Activated CD8-positive, alpha-beta memory T cell treated with anti-CD3 and anti-CD28 coated beads, Interleukin-2, amount 50 U/mL, for 1 hour (primary cell): ENCODE results near the gene CCDC185.
"Not testable (repeated sequence)": the region's sequence is repeated elsewhere in the genome, so short reads cannot be mapped to it uniquely, and the experiment has no call there.

Source experiments
- DNase-seq: peaks from one replicate; pipeline ENCODE4 v3.0.0-alpha.2; 2020; ENCODE audit errors: extremely low read depth

Gene CCDC185

GRCh38 chr1:223394242-223394641 lies 1.0 kb downstream of the CCDC185 start:
- DNase-seq: no peak

GRCh38 chr1:223394706-223395105 lies 1.5 kb downstream of the CCDC185 start:
- no peak for DNase-seq

GRCh38 chr1:223399393-223399792 lies 6.2 kb downstream of the CCDC185 start:
- not testable (repeated sequence) for DNase-seq

- no peak for DNase-seq
These were observed 8.9 kb downstream of the CCDC185 start for GRCh38 chr1:223401873-223402789.

DNA sequence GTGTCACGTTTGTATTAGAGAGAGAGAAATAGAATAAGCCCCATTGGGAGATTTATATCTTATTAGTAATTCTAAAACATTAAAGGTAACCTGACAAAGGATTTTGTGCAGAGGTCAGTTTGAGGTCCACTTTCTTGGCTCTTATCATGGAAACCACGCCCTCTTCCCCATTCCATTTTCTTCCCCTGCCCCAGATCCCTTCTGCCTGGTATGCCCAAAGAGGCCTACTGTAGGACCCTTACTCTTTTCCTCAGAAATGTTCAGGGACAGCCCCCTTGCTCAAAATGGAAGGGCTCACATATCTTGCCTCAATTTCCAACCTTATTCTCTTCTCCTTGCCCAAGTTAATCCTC lies 9.6 kb downstream of the CCDC185 start:
- no peak for DNase-seq

- DNase-seq: no peak
These were observed 10.1 kb downstream of the CCDC185 start for GRCh38 chr1:223403184-223403815.

GRCh38 chr1:223405507-223405906 lies 12.3 kb downstream of the CCDC185 start:
- DNase-seq: no peak

DNA sequence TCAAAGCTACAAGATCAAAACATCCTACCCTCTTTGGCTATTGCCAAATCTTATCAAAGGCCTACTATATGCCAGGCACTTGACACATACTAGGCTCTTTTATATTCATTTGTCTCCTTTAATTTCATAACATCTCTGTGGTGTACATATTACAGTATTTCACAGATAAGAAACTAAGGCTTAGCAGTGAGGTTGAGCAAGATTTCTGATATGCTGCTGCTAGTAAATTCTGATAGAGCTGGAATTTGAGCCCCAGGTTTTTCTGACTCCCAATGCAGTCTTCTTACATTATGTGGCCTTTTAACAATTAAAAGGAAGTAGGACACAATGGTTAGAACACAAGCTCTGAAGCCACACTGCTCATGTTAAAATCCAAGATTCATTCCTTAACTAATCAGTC lies 16.8 kb downstream of the CCDC185 start:
- no peak for DNase-seq

GRCh38 chr1:223411309-223411708 lies 18.1 kb downstream of the CCDC185 start:
- no peak for DNase-seq

- no peak for DNase-seq
These were observed 18.5 kb downstream of the CCDC185 start for GRCh38 chr1:223411710-223412109.

DNA sequence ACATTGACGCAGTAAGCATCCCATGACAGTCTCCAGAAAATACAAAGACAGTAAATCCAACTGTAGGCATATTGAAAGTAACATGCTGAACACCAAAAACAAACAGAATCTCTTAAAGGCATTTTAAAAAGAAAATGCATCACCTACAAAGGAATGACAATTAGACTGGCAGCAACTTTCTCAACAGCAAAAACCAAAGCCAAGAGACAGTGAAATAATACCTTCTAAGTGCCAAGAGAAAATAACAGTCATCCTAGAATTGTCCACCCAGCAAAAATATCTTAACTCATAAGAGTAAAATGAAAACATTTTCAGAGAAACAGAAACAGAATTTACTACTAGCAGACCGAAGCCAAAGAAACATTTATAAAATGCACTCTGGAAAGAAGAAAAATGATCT lies 20.0 kb downstream of the CCDC185 start:
- DNase-seq: no peak

GRCh38 chr1:223417444-223417843 lies 24.2 kb downstream of the CCDC185 start:
- DNase-seq: no peak

DNA sequence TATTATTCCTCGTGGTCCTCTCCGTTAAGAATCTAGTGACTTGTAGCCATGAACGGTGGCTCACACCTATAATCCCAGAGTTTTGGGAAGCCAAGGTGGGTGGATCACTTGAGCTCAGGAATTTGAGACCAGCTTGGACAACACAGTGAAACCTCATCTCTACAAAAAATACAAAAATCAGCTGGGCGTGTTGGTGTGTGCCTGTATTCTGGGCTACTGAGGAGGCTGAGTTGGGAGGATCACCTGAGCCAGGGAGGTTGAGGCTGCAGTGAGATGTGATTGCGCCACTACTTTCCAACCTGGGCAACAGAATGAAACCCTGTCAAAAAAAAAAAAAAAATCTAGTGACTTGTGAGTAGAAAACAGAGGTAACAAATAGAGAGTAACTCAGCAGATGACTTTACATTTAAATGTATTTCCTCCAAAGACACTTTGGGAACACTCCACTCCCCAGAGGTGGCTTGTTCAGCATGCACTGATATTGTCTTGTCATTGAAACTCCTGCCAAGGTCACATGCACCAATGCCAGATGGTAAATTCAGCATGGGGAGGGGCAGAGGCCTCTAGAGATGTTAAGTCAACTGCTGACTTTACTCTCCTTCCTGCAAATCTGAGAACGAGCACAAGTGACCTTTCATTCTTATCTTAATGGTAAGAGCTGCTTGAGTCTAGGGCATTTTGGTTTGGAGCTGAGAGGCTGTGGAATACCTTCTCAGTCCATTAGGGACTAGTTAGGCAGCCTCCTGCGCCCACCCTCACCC lies 24.9 kb downstream of the CCDC185 start:
- no peak for DNase-seq

- no peak for DNase-seq
These were observed 25.9 kb downstream of the CCDC185 start for GRCh38 chr1:223419115-223419514.

DNA sequence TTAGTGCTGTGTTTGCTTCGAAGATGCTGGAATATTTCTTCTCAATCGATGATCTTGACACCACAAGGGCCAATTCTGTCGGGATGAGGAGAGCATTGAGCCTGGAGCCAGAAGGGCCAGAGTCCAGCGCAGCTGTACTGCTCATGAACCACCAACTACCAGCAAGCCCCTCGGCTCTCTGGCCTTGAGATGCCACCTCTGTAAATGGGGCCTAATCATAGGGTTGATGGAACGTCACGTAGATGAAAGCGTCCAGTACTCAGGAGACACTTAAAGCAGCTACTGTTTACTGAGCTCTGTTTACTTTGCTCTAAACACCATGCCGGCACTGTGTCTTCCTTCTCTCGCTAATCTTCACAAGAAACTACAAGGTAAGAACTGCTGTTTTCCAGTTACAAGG lies 26.3 kb downstream of the CCDC185 start:
- no peak for DNase-seq

GRCh38 chr1:223421025-223421424 lies 27.8 kb downstream of the CCDC185 start:
- DNase-seq: no peak

DNA sequence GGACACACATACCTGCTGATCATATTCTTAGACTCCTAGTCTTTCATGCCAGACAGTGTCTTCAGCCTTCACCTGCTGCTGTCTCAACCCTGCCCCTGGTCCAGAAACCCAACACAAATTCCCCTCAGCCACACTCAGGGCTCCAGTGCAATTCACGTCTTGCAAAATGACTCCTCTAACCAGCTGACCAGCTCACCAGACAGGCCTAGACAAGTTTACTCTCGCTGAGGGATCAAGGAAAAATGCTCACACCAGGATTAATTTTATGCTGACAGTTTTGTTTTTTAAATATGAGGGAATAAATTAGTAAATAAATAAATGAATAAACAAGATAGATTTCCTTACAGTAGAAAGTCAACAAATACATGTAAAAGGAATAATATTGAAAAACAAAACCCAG lies 28.5 kb downstream of the CCDC185 start:
- DNase-seq: no peak

- no peak for DNase-seq
These were observed 29.7 kb downstream of the CCDC185 start for GRCh38 chr1:223422911-223423310.

GRCh38 chr1:223423641-223424233 lies 30.5 kb downstream of the CCDC185 start:
- DNase-seq: no peak

DNA sequence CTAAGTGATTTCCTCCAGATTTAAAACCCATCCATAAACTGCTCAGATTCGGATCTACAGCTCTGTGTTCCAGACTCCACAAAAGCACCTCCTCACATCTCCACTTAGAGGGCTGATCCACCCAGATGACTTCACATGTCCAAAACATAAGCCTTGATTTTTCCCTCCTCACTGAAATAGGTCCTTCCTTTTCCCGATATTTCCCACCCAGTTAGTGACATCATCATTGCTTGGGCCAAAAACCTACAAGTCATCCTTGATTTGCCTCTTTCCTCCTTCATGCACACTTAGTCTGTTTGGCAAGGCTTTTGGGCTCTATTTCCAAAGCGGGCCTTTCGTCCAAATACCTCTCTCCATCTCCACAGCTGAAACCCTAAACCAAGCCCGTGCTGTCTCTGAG lies 32.3 kb downstream of the CCDC185 start:
- no peak for DNase-seq

DNA sequence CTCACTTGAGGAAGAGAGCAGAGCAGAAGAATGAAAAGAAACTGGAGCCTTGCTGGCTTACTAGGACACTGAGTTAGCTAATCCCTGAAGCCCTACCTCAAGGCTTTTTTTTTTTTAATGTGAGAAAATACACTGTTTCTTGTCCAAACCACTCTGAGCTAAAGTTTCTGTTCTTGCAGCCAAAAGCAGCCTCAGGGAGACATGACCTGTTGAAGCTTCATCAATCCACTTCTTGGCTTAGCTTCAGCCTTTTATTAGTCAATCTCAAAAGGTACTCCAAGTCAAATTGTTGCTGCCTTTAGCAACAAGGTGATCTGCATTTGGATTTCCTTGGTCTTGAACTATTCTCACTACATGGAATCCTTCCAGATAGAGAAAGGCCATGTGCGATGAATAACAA lies 33.7 kb downstream of the CCDC185 start:
- DNase-seq: no peak

- DNase-seq: no peak
These were observed 36.1 kb downstream of the CCDC185 start for GRCh38 chr1:223429313-223429731.
